Measurements from ENCODE around the gene UBE2H.
"Not testable (repeated sequence)": the region's sequence is repeated elsewhere in the genome, so short reads cannot be mapped to it uniquely, and the experiment has no call there.

The UBE2H gene

DNA sequence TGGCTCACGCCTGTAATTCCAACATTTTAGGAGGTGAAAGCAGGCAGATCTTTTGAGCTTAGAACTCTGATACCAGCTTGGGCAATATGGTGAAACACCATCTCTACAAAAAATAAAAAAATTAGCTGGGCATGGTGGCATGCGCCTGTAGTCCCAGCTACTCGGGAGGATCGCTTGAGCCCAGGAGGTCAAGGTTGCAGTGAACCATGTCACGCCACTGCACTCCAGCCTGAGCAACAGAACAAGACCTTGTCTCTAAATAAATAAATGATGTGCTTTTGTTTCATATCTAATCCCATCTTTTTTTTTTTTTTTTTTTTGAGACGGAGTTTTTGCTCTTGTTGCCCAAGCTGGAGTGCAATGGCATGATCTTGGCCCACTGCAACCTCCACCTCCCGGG is 58.6 kb downstream of the UBE2H start:
- not testable (repeated sequence) for H3K36me3 ChIP-seq (ENCODE audit: insufficient read depth, low read length); H3K9me3 ChIP-seq (ENCODE audit: low read length); H3K27me3 ChIP-seq (ENCODE audit: insufficient read depth, low read length); H3K4me3 ChIP-seq (ENCODE audit: low read length); H2AFZ ChIP-seq (ENCODE audit: low read depth, low read length); H3K4me1 ChIP-seq (ENCODE audit: insufficient read depth, low read length)

DNA sequence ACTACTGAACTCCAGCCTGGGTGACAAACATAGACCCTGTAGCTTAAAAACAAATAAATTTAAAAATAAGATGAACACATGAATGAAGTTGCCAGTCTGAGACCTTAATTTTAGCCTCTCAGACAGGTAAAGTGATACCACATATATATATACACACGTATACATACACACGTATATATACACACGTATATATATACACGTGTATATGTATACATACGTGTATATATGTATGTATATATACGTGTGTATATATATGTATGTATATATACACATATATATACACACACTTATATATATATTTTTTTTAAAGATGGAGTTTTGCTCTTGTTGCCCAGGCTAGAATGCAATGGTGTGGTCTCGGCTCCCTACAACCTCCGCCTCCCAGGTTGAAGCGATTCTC is 62.7 kb downstream of the UBE2H start:
- H3K4me3 ChIP-seq (ENCODE audit: low read length) = no peak overlapping the region
- H2AFZ ChIP-seq (ENCODE audit: low read depth, low read length) = no peak overlapping the region
- no peaks in the 10 kb centered on the region for H3K9me3 ChIP-seq (ENCODE audit: low read length)
- no peaks in the 10 kb centered on the region for H3K4me1 ChIP-seq (ENCODE audit: insufficient read depth, low read length)
- peaks cover 8% of the 10 kb centered on the region for H3K36me3 ChIP-seq (ENCODE audit: insufficient read depth, low read length)
- no peaks in the 10 kb centered on the region for H3K27me3 ChIP-seq (ENCODE audit: insufficient read depth, low read length)

DNA sequence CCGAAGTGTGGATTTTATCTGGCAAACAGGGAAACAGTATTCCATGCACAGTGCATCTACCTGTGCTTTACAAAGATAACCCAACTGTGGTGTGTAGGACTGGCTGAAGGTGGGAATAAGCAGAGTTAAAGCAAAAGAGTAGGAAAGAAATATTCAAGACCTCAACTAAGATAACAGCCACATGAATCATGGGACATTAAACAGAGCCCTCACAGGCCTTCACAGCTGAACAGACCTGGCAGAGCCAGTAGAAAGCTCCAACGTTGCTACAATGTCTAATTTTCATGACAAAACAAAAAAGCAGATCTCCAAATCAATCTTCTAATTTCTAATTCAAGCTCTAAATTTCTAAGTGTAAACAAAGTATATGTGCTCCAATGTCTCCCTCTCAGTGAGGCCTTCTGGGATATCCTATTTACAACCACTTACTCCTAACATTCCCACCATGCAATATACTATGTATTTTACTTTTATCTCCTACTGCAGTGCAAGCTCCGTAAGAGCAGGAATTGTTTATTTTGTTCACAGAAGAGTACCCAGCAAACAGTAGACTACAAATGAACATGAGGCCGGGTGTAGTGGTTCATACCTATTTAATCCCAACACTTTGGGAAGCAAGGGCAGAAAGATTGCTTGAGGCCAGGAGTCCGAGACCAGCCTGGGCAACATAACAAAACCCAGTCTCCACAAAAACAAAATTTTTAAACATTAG is 63.5 kb downstream of the UBE2H start:
- Histone ChIP-seq H2AFZ (ENCODE audit: low read depth, low read length) (no peak overlapping the region), H3K9me3 (ENCODE audit: low read length) (no peaks in the 10 kb centered on the region), H3K4me1 (ENCODE audit: insufficient read depth, low read length) (no peaks in the 10 kb centered on the region), H3K27me3 (ENCODE audit: insufficient read depth, low read length) (no peaks in the 10 kb centered on the region), H3K36me3 (ENCODE audit: insufficient read depth, low read length) (peaks cover 6% of the 10 kb centered on the region), H3K4me3 (ENCODE audit: low read length) (no peak overlapping the region)

DNA sequence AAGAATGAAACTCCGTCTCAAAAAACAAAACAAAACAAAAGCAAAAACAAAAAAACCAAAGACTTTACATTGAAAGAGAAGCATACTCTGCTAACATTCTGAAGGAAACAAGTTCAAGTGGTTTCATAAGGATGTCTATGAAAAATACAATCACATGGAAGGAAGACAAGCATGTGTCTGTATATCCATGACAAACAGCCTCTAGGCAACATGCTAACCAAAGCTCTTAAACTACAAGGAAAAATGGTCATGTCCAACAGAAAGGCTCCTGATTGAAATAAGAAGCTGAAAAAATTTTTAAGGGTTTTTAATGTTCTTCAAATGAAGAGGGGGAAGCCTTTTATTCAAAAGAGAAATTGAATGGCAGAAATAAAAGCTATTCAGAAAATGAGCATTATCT is 64.9 kb downstream of the UBE2H start:
- Histone ChIP-seq H2AFZ (ENCODE audit: low read depth, low read length) (no peak overlapping the region), H3K9me3 (ENCODE audit: low read length) (no peaks in the 10 kb centered on the region), H3K4me3 (ENCODE audit: low read length) (no peak overlapping the region), H3K27me3 (ENCODE audit: insufficient read depth, low read length) (no peaks in the 10 kb centered on the region), H3K4me1 (ENCODE audit: insufficient read depth, low read length) (no peaks in the 10 kb centered on the region), H3K36me3 (ENCODE audit: insufficient read depth, low read length) (peaks cover 6% of the 10 kb centered on the region)

DNA sequence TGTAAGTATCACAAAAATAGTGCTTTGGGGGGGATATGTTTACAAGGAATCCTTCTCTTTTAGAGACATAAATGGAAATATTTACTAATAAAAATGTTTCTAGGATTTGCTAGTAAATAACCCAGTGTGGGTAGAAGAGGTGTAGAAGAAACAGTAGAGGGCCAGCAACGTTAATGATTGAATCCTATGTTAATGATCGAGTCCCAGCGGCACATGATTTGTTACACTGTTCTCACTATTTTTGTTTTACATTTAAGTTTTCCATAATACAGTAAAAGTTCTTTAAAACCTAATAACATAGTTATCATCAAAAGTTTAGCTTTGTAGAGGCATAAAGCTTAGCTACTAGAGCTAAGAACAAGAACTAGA is 66.0 kb downstream of the UBE2H start:
- Histone ChIP-seq H3K36me3 (ENCODE audit: insufficient read depth, low read length) (peaks cover 6% of the 10 kb centered on the region), H3K4me3 (ENCODE audit: low read length) (no peak overlapping the region), H3K27me3 (ENCODE audit: insufficient read depth, low read length) (no peaks in the 10 kb centered on the region), H3K4me1 (ENCODE audit: insufficient read depth, low read length) (no peaks in the 10 kb centered on the region), H3K9me3 (ENCODE audit: low read length) (no peaks in the 10 kb centered on the region), H2AFZ (ENCODE audit: low read depth, low read length) (no peak overlapping the region)

DNA sequence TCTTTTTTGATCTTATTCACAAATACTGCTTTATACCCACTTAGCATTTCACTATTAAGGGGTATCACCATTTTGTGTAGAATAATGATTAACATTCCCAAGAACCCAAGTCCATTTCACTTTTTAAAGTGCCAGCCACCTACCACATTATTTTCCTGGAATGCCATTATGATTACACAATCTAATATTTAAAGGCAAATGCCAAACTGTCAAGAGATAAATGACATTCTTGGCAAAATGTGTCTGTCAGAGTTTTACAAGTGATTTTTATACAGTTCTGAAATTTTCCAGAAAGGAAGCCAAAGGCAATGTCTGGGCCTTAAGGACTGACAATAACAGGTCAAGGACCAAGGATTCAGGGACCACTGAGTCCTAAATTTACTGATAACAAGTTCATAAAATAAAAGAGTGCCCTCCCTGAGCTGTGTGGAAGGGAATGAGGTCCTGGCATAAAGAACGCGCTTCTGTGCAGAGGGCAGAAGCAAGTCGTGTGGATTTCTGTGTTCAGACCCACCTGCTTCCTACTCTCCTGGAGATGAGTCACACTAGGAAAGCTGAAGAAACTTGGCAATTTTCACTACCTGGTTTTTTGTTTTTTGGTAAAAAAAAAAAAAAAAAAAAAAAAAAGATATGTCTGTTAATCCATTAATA is 66.5 kb downstream of the UBE2H start:
- H3K27me3 ChIP-seq (ENCODE audit: insufficient read depth, low read length) = no peaks in the 10 kb centered on the region
- no peak overlapping the region for H2AFZ ChIP-seq (ENCODE audit: low read depth, low read length)
- no peaks in the 10 kb centered on the region for H3K9me3 ChIP-seq (ENCODE audit: low read length)
- H3K4me1 ChIP-seq (ENCODE audit: insufficient read depth, low read length) = no peaks in the 10 kb centered on the region
- H3K4me3 ChIP-seq (ENCODE audit: low read length) = no peak overlapping the region
- peaks cover 6% of the 10 kb centered on the region for H3K36me3 ChIP-seq (ENCODE audit: insufficient read depth, low read length)

DNA sequence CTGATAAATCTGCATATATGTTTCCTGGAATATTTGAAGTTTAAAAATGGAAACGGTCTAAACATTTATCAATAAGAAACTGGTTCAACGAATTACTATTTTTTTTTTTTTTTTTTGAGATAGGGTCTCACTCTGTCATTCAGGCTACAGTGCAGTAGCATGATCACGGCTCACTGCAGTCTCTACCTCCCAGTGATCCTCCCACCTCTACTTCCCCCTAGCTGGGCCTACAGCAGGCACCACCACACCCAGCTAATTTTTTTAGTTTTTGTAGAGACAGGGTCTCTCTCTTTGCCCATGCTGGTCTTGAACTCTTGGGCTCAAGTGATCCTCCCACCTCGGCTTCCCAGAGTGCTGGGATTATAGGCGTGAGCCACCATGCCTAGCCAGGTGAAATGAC is 68.3 kb downstream of the UBE2H start:
- Histone ChIP-seq H3K36me3 (ENCODE audit: insufficient read depth, low read length) (peaks cover 17% of the 10 kb centered on the region), H3K27me3 (ENCODE audit: insufficient read depth, low read length) (no peaks in the 10 kb centered on the region), H3K9me3 (ENCODE audit: low read length) (no peaks in the 10 kb centered on the region), H3K4me1 (ENCODE audit: insufficient read depth, low read length) (no peaks in the 10 kb centered on the region), H2AFZ (ENCODE audit: low read depth, low read length) (no peak overlapping the region), H3K4me3 (ENCODE audit: low read length) (no peak overlapping the region)

DNA sequence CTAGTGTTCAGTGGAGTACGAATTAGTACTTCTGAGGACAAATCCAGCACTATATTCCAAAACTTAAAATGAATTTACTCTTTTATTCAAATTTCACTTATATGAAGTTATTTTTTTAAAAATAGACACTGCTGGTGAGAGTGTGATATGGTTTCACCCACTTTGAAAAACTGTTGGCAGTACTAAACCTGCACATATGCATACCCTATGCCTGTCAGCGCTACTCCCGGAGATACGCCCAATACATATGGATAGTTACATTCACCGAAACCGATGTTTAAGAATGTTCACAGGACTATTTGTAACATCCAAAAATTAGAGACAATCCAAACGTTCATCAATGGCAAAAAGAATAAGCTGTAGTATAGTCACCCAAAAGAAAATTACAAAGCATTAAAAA is 69.6 kb downstream of the UBE2H start:
- Histone ChIP-seq H3K4me1 (ENCODE audit: insufficient read depth, low read length) (no peaks in the 10 kb centered on the region), H3K4me3 (ENCODE audit: low read length) (no peak overlapping the region)

DNA sequence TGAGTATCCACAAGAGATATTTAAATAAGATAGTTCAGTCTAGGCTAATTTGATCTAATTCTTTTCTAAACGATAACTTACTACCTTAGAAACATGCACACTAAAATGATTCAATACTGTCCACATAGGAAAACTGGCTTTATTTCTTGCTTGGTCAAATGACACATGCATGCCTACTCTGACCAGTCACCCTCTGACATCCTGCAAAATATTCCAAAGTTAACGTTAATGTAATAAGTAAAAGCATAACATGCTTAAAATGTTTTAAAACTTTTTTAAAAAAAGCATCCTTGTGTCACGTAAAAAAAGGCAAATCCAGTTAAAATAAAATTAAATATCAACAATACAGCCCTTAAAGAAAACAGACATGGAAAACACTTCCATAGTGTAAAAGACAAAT is 70.2 kb downstream of the UBE2H start:
- Histone ChIP-seq H3K4me1 (ENCODE audit: insufficient read depth, low read length) (no peaks in the 10 kb centered on the region), H3K27me3 (ENCODE audit: insufficient read depth, low read length) (no peaks in the 10 kb centered on the region), H2AFZ (ENCODE audit: low read depth, low read length) (no peak overlapping the region), H3K4me3 (ENCODE audit: low read length) (no peak overlapping the region), H3K36me3 (ENCODE audit: insufficient read depth, low read length) (peaks cover 29% of the 10 kb centered on the region), H3K9me3 (ENCODE audit: low read length) (no peaks in the 10 kb centered on the region)

More for the DNA sequence above, 69.6 kb downstream of the UBE2H start:
- Histone ChIP-seq H3K27me3 (ENCODE audit: insufficient read depth, low read length) (no peaks in the 10 kb centered on the region), H3K36me3 (ENCODE audit: insufficient read depth, low read length) (peaks cover 24% of the 10 kb centered on the region), H2AFZ (ENCODE audit: low read depth, low read length) (no peak overlapping the region), H3K9me3 (ENCODE audit: low read length) (no peaks in the 10 kb centered on the region)

DNA sequence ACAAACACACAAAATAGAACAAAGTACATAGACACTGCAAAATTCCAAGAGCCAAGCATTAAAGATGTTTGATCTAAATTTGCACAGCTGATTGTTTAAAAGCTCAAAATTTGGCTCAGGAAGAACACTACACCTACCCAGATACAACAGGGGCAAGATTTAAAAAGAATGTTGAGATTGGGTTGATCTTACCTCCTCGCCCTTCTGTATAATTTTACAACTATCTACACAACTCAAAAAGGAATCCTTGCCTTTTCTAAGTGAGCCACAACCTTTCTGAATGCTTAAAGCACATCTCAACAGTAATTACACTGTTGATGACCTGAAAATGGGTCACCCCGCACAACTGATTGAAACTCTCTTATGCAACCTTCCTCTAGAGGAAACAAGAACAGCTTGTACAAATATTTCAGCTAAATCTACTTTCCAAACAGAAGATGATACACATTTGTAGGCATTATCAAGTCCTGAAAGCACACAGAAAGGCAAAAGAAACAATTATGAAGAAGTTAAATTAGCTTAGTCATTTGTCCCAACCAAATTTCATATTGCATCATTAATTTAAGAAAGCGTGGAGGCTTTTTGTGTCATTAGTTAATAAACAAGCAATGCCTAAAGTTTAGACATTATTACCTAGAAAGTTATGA is 75.5 kb downstream of the UBE2H start:
- Histone ChIP-seq H3K4me1 (ENCODE audit: insufficient read depth, low read length) (no peaks in the 10 kb centered on the region), H3K36me3 (ENCODE audit: insufficient read depth, low read length) (peaks cover 28% of the 10 kb centered on the region), H3K27me3 (ENCODE audit: insufficient read depth, low read length) (no peaks in the 10 kb centered on the region), H2AFZ (ENCODE audit: low read depth, low read length) (no peak overlapping the region), H3K9me3 (ENCODE audit: low read length) (no peaks in the 10 kb centered on the region), H3K4me3 (ENCODE audit: low read length) (no peak overlapping the region)

DNA sequence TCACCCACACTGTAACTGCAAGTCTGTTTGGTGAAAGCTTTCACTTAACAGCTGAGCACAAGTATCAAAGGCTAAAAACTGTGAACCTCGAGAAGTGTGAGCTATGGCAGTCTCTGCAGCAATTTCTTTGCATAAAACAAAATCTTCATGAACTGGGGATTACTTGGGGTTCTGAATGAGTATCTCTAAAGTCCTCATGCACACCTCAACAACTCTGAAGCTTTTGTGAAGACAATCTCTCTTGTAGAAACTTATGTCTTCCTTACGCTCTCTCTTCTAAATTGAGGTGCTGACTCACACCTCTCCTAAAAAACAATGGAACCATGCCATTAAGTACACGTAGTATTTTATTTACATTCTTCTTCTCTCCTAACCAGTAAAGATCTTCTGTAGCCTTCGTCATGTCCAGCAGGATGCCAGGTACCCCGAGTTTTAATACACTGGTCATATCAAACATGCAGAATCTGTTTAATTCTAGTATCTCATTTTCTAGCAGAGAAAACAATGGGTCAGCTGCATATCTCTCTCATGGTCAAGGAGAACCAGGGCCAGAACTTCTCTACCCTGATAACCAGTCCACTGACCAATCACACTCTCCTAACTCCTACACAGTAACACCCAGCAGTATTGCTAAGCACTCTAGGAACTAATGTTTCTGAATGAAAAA is 76.9 kb downstream of the UBE2H start:
- Histone ChIP-seq H3K36me3 (ENCODE audit: insufficient read depth, low read length) (peaks cover 31% of the 10 kb centered on the region), H3K4me3 (ENCODE audit: low read length) (no peak overlapping the region), H3K9me3 (ENCODE audit: low read length) (no peaks in the 10 kb centered on the region), H3K27me3 (ENCODE audit: insufficient read depth, low read length) (no peaks in the 10 kb centered on the region), H3K4me1 (ENCODE audit: insufficient read depth, low read length) (no peaks in the 10 kb centered on the region), H2AFZ (ENCODE audit: low read depth, low read length) (no peak overlapping the region)

DNA sequence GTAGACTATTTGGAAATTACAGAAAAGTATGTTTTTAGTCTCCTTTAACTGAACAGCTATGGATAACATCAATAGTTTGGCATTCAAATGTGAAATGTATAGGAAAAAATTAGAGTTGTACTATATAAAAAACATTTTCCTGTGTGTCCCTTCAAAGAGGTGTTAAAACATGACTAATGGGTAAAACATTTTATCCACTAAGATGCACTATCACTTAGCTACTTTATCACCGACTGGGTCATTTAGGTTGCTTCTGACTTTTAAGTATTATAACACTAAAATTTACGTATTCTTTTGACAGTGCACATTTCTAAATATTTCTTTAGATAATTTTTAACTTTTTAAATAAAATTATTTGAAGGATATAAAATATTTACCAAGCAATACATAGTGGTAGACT is 77.6 kb downstream of the UBE2H start:
- Histone ChIP-seq H3K36me3 (ENCODE audit: insufficient read depth, low read length) (peaks cover 27% of the 10 kb centered on the region), H3K9me3 (ENCODE audit: low read length) (peaks cover 2% of the 10 kb centered on the region), H2AFZ (ENCODE audit: low read depth, low read length) (no peak overlapping the region), H3K4me1 (ENCODE audit: insufficient read depth, low read length) (no peaks in the 10 kb centered on the region), H3K27me3 (ENCODE audit: insufficient read depth, low read length) (no peaks in the 10 kb centered on the region), H3K4me3 (ENCODE audit: low read length) (no peak overlapping the region)

DNA sequence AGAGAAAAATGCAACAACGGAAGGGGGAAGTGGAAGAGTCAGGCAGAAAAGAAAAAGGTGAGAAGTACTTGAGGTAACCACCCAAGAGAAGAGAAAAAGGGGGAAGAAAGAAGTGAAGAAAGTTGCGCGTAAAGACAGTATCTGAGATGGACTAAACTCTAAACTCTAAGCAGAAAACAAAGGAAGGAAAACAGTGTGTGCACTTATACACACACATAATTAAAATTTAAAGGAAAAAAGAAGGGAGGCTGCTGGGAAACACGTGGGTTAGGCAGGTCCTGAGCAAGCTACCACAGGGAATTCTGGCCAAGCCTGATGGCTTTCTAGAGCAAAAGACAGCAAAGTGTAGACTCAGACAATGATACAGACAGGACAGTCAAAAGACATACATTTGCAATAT is 78.0 kb downstream of the UBE2H start:
- Histone ChIP-seq H3K4me1 (ENCODE audit: insufficient read depth, low read length) (no peaks in the 10 kb centered on the region), H2AFZ (ENCODE audit: low read depth, low read length) (no peak overlapping the region), H3K36me3 (ENCODE audit: insufficient read depth, low read length) (peaks cover 25% of the 10 kb centered on the region), H3K27me3 (ENCODE audit: insufficient read depth, low read length) (no peaks in the 10 kb centered on the region), H3K9me3 (ENCODE audit: low read length) (peaks cover 2% of the 10 kb centered on the region), H3K4me3 (ENCODE audit: low read length) (no peak overlapping the region)

All from neuron (in vitro differentiated cells).